Activated CD8-positive, alpha-beta memory T cell treated with anti-CD3 and anti-CD28 coated beads, Interleukin-2, amount 50 U/mL, for 24 hours (primary cell): Measurements from ENCODE around the gene MTPN.

Experiments used
- DNase-seq: peaks from one replicate; pipeline ENCODE4 v3.0.0-alpha.2; 2020; ENCODE audit errors: extremely low read depth

MTPN gene

GRCh38 chr7:135886345-135887132 lies 90.6 kb downstream of the MTPN start:
- DNase-seq, result no peak

- no peak for DNase-seq
Measured at GRCh38 chr7:135884495-135885232, 92.5 kb downstream of the MTPN start.

GRCh38 chr7:135879233-135879632 lies 97.9 kb downstream of the MTPN start:
- no peak for DNase-seq

GRCh38 chr7:135878284-135878683 lies 98.9 kb downstream of the MTPN start:
- DNase-seq, result no peak

GRCh38 chr7:135877805-135878204 lies 99.4 kb downstream of the MTPN start:
- no peak for DNase-seq
